ENCODE data around the gene DNAJC11.

- TF ChIP-seq EZH2phosphoT487 (IDR thresholded peaks at IDR 0.05; ENCODE audit: insufficient read depth, low read depth) = no peak
- no peak for TF ChIP-seq EZH2 (IDR thresholded peaks at IDR 0.05; ENCODE audit: insufficient read depth, poor library complexity, severe bottlenecking)
Measured at GRCh38 chr1:6653436-6654290, 48.0 kb downstream of the DNAJC11 start.
